ENCODE data around the gene PEPD. TPM values are rescaled to one million over a fixed set of nuclear protein-coding genes. Genes with fewer than 3 reads are reported as not detected.

PEPD gene
- total RNA-seq, 1 experiment from 2014 or later = 40.5 TPM

DNA sequence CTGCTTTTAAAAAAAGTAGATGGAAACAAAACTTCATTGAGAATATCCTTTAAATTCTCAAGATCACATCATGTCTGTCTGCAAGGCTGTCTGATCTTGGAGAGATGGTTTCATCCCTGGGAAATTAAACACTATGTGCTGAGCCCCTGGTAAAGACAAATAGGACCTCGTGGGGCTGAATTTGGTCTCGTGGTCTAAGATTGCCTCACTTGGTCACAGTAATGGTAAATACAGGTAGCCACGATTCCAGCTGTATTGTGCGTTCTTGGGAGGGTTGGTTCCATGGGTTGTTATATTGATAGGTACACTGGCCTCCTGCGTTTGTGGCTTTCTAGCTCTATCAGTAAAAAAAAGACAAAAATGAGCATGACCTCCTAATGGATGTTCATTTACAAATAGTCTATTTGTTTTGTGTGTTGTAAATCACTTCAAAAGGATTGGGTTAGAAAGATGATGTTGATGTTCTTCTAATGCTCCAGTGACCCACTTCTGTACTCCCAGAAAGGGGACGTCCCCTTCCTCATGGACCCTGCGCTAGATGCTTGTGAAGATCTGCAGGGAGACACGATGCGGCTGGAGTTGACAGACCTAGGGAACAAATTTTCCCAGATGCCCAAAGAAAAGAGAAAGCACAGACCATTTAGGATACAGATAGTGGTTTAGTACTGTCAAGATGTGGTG, 146.3 kb downstream of the PEPD start:
- Histone ChIP-seq H4K20me1 (ENCODE audit: insufficient read depth) (peaks cover 31% of the 10 kb centered on the region; the same call in 1 of the 2 replicates), H3K4me2 (ENCODE audit: low read length) (peak overlapping the region; percentile 98), H3K27ac (ENCODE audit: low read depth, low read length) (no peak overlapping the region), H3K36me3 (ENCODE audit: control insufficient read depth in 1 of 2, insufficient read depth in 2 of 2, low read length in 2 of 2) (peaks cover 5 to 10% of the 10 kb centered on the region in 2 experiments; a peak in 2 of 4 replicates), H3K9me3 (ENCODE audit: control insufficient read depth in 1 of 2, insufficient read depth in 1 of 2, low read depth in 1 of 2, low read length in 2 of 2) (no peaks in the 10 kb centered on the region), H3K4me1 (ENCODE audit: control insufficient read depth in 1 of 2, insufficient read depth in 2 of 2, low read length in 2 of 2) (peaks cover 30 to 49% of the 10 kb centered on the region in 2 experiments), H3K9me2 (ENCODE audit: insufficient read depth) (no peaks in the 10 kb centered on the region), H3K27me3 (ENCODE audit: insufficient read depth, low read length) (no peaks in the 10 kb centered on the region), H3K4me3 (replicated peaks in 1 of 2; ENCODE audit: low read depth in 1 of 2, low read length in 2 of 2) (peak overlapping the region; percentile 90 to 94), H3K9ac (ENCODE audit: low read length) (peak overlapping the region; percentile 87; the same call in 1 of the 2 replicates), H2AFZ (ENCODE audit: low read depth, low read length, poor library complexity, severe bottlenecking) (no peak overlapping the region), H3K79me2 (ENCODE audit: insufficient read depth, low read length) (peaks cover 63% of the 10 kb centered on the region)
- TF ChIP-seq EZH2phosphoT487 (IDR thresholded peaks at IDR 0.05; ENCODE audit: borderline replicate concordance) (no peak), JUND (IDR thresholded peaks at IDR 0.05) (no peak), CEBPB (IDR thresholded peaks at IDR 0.05; ENCODE audit: low read depth) (0 out of 2 replicates have a peak, but pooled peaks have one; percentile 1), ZNF274 (IDR thresholded peaks at IDR 0.05; ENCODE audit: low read depth, low read length) (no peak), EGR1 (IDR thresholded peaks at IDR 0.05; ENCODE audit: low read depth) (no peak)
- ChIA-PET POLR2A (interaction anchor here (1.7 to 2.6 kb wide), 2 partner anchors 8 to 72 kb away, joined by 5 to 17 read pairs; partner anchors contain the start of gene CEBPA), CTCF (no interaction called here), RAD21 (ENCODE audit: low non-redundant PET in 1 of 2, low total read pairs in 2 of 2, uncharacterized antibody in 2 of 2, unreplicated experiment in 2 of 2) (no interaction called here)
- DNase-seq (ENCODE audit: low read depth, low spot score) = no peak
- no peak for ATAC-seq
- BruUV-seq (replicated peaks) = no TSS peak
- intact Hi-C loops (cut with micrococcal nuclease) = no loop called here

GRCh38 chr19:33374236-33374714, 147.3 kb downstream of the PEPD start:
- Histone ChIP-seq H3K4me3 (replicated peaks in 1 of 2; ENCODE audit: low read depth in 1 of 2, low read length in 2 of 2) (peak overlapping the region; percentile 90 to 94), H3K4me2 (ENCODE audit: low read length) (peak overlapping the region; percentile 98), H3K9ac (ENCODE audit: low read length) (peak overlapping the region; percentile 87), H3K36me3 (ENCODE audit: control insufficient read depth in 1 of 2, insufficient read depth in 2 of 2, low read length in 2 of 2) (peaks cover 0 to 5% of the 10 kb centered on the region in 2 experiments; a peak in 2 of 4 replicates), H4K20me1 (ENCODE audit: insufficient read depth) (peaks cover 31% of the 10 kb centered on the region; the same call in 1 of the 2 replicates), H3K9me2 (ENCODE audit: insufficient read depth) (no peaks in the 10 kb centered on the region), H3K27ac (ENCODE audit: low read depth, low read length) (peak overlapping the region; percentile 93), H3K79me2 (ENCODE audit: insufficient read depth, low read length) (peaks cover 53% of the 10 kb centered on the region), H2AFZ (ENCODE audit: low read depth, low read length, poor library complexity, severe bottlenecking) (no peak overlapping the region), H3K27me3 (ENCODE audit: insufficient read depth, low read length) (no peaks in the 10 kb centered on the region), H3K9me3 (ENCODE audit: control insufficient read depth in 1 of 2, insufficient read depth in 1 of 2, low read depth in 1 of 2, low read length in 2 of 2) (no peaks in the 10 kb centered on the region), H3K4me1 (ENCODE audit: control insufficient read depth in 1 of 2, insufficient read depth in 2 of 2, low read length in 2 of 2) (peaks cover 30 to 49% of the 10 kb centered on the region in 2 experiments)
- RAD21 ChIA-PET (ENCODE audit: low non-redundant PET in 1 of 2, low total read pairs in 2 of 2, uncharacterized antibody in 2 of 2, unreplicated experiment in 2 of 2) = interaction anchor here in 1 of 2 experiments (0.6 kb wide), 1 partner anchor 449 kb away, joined by 6 read pairs; no protein-coding TSS in a partner anchor
- peak; percentile 37; the same call in 1 of the 2 replicates for ATAC-seq
- BruUV-seq (replicated peaks) = no TSS peak
- intact Hi-C loops (cut with micrococcal nuclease) = no loop called here
- DNase-seq (ENCODE audit: low read depth, low spot score) = no peak
- POLR2A ChIA-PET = interaction anchor here (1.0 to 2.6 kb wide), 5 partner anchors 9 to 198 kb away, joined by 3 to 17 read pairs (median 5); partner anchors contain the start of gene CEBPA
- CTCF ChIA-PET = no interaction called here
- no peak for TF ChIP-seq MAX (IDR thresholded peaks at IDR 0.05)
- no peak for TF ChIP-seq SP1 (IDR thresholded peaks at IDR 0.05; ENCODE audit: low read depth)
- no peak for TF ChIP-seq CBX3 (IDR thresholded peaks at IDR 0.05; ENCODE audit: low read depth)
- no peak for TF ChIP-seq YY1 (IDR thresholded peaks at IDR 0.05; ENCODE audit: extremely low read depth, insufficient replicate concordance, low read depth, low read length)
- TF ChIP-seq ZNF274 (IDR thresholded peaks at IDR 0.05; ENCODE audit: low read depth, low read length) = no peak
- no peak for TF ChIP-seq ZFX (IDR thresholded peaks at IDR 0.05)
- TF ChIP-seq EZH2 (IDR thresholded peaks at IDR 0.05) = no peak
- TF ChIP-seq, protein P1, sequence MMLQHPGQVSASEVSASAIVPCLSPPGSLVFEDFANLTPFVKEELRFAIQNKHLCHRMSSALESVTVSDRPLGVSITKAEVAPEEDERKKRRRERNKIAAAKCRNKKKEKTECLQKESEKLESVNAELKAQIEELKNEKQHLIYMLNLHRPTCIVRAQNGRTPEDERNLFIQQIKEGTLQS (IDR thresholded peaks at IDR 0.05) = no peak
- no peak for TF ChIP-seq SRF (IDR thresholded peaks at IDR 0.05; ENCODE audit: low read depth)
- no peak for TF ChIP-seq ZBTB33 (IDR thresholded peaks at IDR 0.05; ENCODE audit: extremely low read depth, insufficient replicate concordance, low read length)
- no peak for TF ChIP-seq TCF7L2 (IDR thresholded peaks at IDR 0.05; ENCODE audit: borderline replicate concordance, extremely low read depth, insufficient read depth, insufficient read length)
- TF ChIP-seq SIN3A (IDR thresholded peaks at IDR 0.05; ENCODE audit: low read depth) = no peak
- no peak for TF ChIP-seq POLR2A (IDR thresholded peaks at IDR 0.05; ENCODE audit: borderline replicate concordance, extremely low read depth, insufficient read depth, insufficient read length)
- TF ChIP-seq ELF1 (IDR thresholded peaks at IDR 0.05; ENCODE audit: borderline replicate concordance, low read depth) = no peak
- TF ChIP-seq FOSL1 (IDR thresholded peaks at IDR 0.05; ENCODE audit: low read depth) = no peak

Data from HCT116 (cell line).